ENCODE results near the gene PLA2G2C.

Gene PLA2G2C

GRCh38 chr1:20191266-20191825, 5.0 kb upstream of the PLA2G2C start:
- no peak for DNase-seq (ENCODE audit: low read depth)
- TF ChIP-seq CTCF (IDR thresholded peaks at IDR 0.05; ENCODE audit: low read depth, low read length, missing control alignments): no peak
- no peak overlapping the region for H3K4me3 ChIP-seq (ENCODE audit: low read depth, low read length)

- no peak overlapping the region for H3K4me3 ChIP-seq (ENCODE audit: low read depth, low read length)
- no peak for DNase-seq (ENCODE audit: low read depth)
- no peak for TF ChIP-seq CTCF (IDR thresholded peaks at IDR 0.05; ENCODE audit: low read depth, low read length, missing control alignments)
These were observed 4.2 kb upstream of the PLA2G2C start for GRCh38 chr1:20190256-20191160.

GRCh38 chr1:20189664-20190063, 3.3 kb upstream of the PLA2G2C start:
- DNase-seq (ENCODE audit: low read depth): no peak
- no peak for TF ChIP-seq CTCF (IDR thresholded peaks at IDR 0.05; ENCODE audit: low read depth, low read length, missing control alignments)
- H3K4me3 ChIP-seq (ENCODE audit: low read depth, low read length): no peak overlapping the region

GRCh38 chr1:20188455-20188817, 2.1 kb upstream of the PLA2G2C start:
- no peak overlapping the region for H3K4me3 ChIP-seq (ENCODE audit: low read depth, low read length)

GRCh38 chr1:20187813-20188454, 1.6 kb upstream of the PLA2G2C start:
- no peak for DNase-seq (ENCODE audit: low read depth)
- H3K4me3 ChIP-seq (ENCODE audit: low read depth, low read length): no peak overlapping the region
- no peak for TF ChIP-seq CTCF (IDR thresholded peaks at IDR 0.05; ENCODE audit: low read depth, low read length, missing control alignments)

More at GRCh38 chr1:20188455-20188817, 2.1 kb upstream of the PLA2G2C start:
- DNase-seq (ENCODE audit: low read depth): no peak
- TF ChIP-seq CTCF (IDR thresholded peaks at IDR 0.05; ENCODE audit: low read depth, low read length, missing control alignments): no peak

GRCh38 chr1:20187103-20187812, 940 bp upstream of the PLA2G2C start:
- DNase-seq (ENCODE audit: low read depth): no peak
- TF ChIP-seq CTCF (IDR thresholded peaks at IDR 0.05; ENCODE audit: low read depth, low read length, missing control alignments): no peak
- H3K4me3 ChIP-seq (ENCODE audit: low read depth, low read length): no peak overlapping the region
